HG03060 (cell line): ENCODE data around the gene HELQ.
"Not testable (repeated sequence)": the region's sequence is repeated elsewhere in the genome, so short reads cannot be mapped to it uniquely, and the experiment has no call there.

Source experiments
- ATAC-seq: cut with Tn5 transposase; IDR thresholded peaks from one replicate; pipeline ENCODE4 v1.9.1; 2021; ENCODE audit warnings: low read depth, moderate number of reproducible peaks; ENCODE audit not compliant: unreplicated experiment

Gene HELQ

GRCh38 chr4:83440148-83440814 lies 15.3 kb downstream of the HELQ start:
- ATAC-seq = no peak

GRCh38 chr4:83438719-83439118 lies 16.9 kb downstream of the HELQ start:
- no peak for ATAC-seq

GRCh38 chr4:83436680-83437079 lies 18.9 kb downstream of the HELQ start:
- no peak for ATAC-seq

GRCh38 chr4:83431200-83431599 lies 24.4 kb downstream of the HELQ start:
- no peak for ATAC-seq

- no peak for ATAC-seq
These were observed 37.4 kb downstream of the HELQ start for GRCh38 chr4:83418211-83418610.

- no peak for ATAC-seq
These were observed 38.1 kb downstream of the HELQ start for GRCh38 chr4:83417566-83417965.

- no peak for ATAC-seq
These were observed 41.9 kb downstream of the HELQ start for GRCh38 chr4:83413676-83414075.

GRCh38 chr4:83408908-83409307 lies 46.7 kb downstream of the HELQ start:
- ATAC-seq = no peak

GRCh38 chr4:83405844-83406816 lies 49.5 kb downstream of the HELQ start:
- ATAC-seq = no peak

GRCh38 chr4:83398158-83398557 lies 57.5 kb downstream of the HELQ start:
- not testable (repeated sequence) for ATAC-seq

- ATAC-seq = no peak
These were observed 61.7 kb downstream of the HELQ start for GRCh38 chr4:83393908-83394307.

GRCh38 chr4:83392562-83392961 lies 63.1 kb downstream of the HELQ start:
- no peak for ATAC-seq

GRCh38 chr4:83390944-83391343 lies 64.7 kb downstream of the HELQ start:
- ATAC-seq = no peak

- ATAC-seq = no peak
These were observed 65.7 kb downstream of the HELQ start for GRCh38 chr4:83389756-83390505.

- no peak for ATAC-seq
These were observed 66.4 kb downstream of the HELQ start for GRCh38 chr4:83389037-83389720.

- no peak for ATAC-seq
These were observed 67.3 kb downstream of the HELQ start for GRCh38 chr4:83388313-83388676.

GRCh38 chr4:83387476-83388312 lies 67.9 kb downstream of the HELQ start:
- no peak for ATAC-seq

- ATAC-seq = no peak
These were observed 68.6 kb downstream of the HELQ start for GRCh38 chr4:83387012-83387411.

- ATAC-seq = no peak
These were observed 72.8 kb downstream of the HELQ start for GRCh38 chr4:83382850-83383249.

- no peak for ATAC-seq
These were observed 74.5 kb downstream of the HELQ start for GRCh38 chr4:83381173-83381572.
